Measurements from ENCODE around the gene SH3GL3. TPM values are rescaled to one million over a fixed set of nuclear protein-coding genes. Genes with fewer than 3 reads are reported as not detected.

Gene SH3GL3
- total and polyA plus RNA-seq, 2 of the 4 experiments (the other 2 are of a cell fraction) = not detected

DNA sequence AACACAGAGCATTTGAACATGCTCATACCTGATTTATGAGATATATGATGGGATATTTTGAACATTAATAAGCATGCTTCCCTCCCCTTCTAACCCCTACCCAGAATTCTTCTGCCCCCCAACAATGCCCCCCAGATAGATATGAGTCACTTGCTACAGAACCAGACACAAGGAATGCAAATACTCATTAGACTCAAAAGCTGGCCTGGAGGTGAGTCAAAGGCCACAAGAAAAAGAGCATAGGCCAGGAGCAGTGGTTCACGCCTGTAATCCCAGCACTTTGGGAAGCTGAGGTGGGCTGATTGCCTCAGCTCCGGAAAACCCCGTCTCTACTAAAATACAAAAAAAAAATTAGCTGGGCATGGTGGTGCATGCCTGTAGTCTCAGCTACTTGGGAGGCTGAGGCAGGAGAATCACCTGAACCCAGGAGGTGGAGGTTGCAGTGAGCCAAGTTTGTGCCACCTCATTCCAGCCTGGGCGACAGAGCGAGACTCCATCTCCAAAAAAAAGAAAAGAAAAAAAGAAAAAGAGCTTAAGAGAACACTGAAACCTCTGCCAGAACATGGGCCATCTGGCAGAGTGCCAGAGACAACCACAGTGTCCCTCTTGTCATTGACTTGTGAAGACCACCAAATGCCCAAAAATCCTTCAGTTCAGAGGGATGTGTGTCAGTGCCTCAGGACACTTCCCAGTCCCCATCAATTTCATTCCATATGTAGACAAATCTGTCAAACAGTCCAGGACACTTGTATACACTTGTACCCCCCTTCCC lies 3.9 kb upstream of the SH3GL3 start:
- H3K4ac ChIP-seq (ENCODE audit: low read depth, low read length) = no peak overlapping the region
- intact Hi-C loops (cut with micrococcal nuclease) = no loop called here
- dilution Hi-C loops (cut with HindIII; ENCODE audit: low sequenced_read_pairs, unreplicated experiment) = no loop called here

More for the DNA sequence above, 3.9 kb upstream of the SH3GL3 start:
- no peak for TF ChIP-seq RCOR1 (IDR thresholded peaks at IDR 0.05; ENCODE audit: insufficient replicate concordance, low read length)
- TF ChIP-seq CEBPB (IDR thresholded peaks at IDR 0.05; ENCODE audit: low read depth, low read length) = no peak
- no peak for TF ChIP-seq RAD21 (IDR thresholded peaks at IDR 0.05; ENCODE audit: low read length)
- H2BK15ac ChIP-seq (ENCODE audit: low read depth, low read length) = no peak overlapping the region
- H2AFZ ChIP-seq (replicated peaks; ENCODE audit: low read length, poor library complexity) = no peak overlapping the region
- in situ Hi-C loops (cut with MboI; ENCODE audit: low sequenced_read_pairs) = no loop called here
- no peak overlapping the region for H3K14ac ChIP-seq (replicated peaks; ENCODE audit: low read depth, low read length)
- no peak overlapping the region for H2BK5ac ChIP-seq (ENCODE audit: low read depth, low read length, poor library complexity, severe bottlenecking)
- H2AK5ac ChIP-seq (ENCODE audit: low read depth, low read length) = no peak overlapping the region
- H4K20me1 ChIP-seq (ENCODE audit: insufficient read depth, low read length) = no peaks in the 10 kb centered on the region
- BruUV-seq (replicated peaks) = no TSS peak
- no peaks in the 10 kb centered on the region for H3K79me1 ChIP-seq (ENCODE audit: low read depth in 1 of 2, low read length in 2 of 2)
- no peak overlapping the region for H4K91ac ChIP-seq (ENCODE audit: insufficient read depth, low read depth, low read length)
- H3K9me3 ChIP-seq (ENCODE audit: control insufficient read depth, insufficient read depth, low read length) = no peaks in the 10 kb centered on the region
- no peaks in the 10 kb centered on the region for H3K4me1 ChIP-seq (ENCODE audit: control insufficient read depth, insufficient read depth, low read length)
- no peak overlapping the region for H2BK120ac ChIP-seq (ENCODE audit: low read depth, low read length)
- 10% methylated on average over 2 of the region's 5 CpGs; no CpG with 5 or more reads in 1 of the 2 experiments for WGBS, 2 experiments (ENCODE audit: extremely low coverage in 2 of 2, insufficient read length in 1 of 2)
- no peak overlapping the region for H3K23ac ChIP-seq (ENCODE audit: low read depth, low read length)
- H3K9me1 ChIP-seq (ENCODE audit: insufficient read depth, low read length) = no peaks in the 10 kb centered on the region
- no peak overlapping the region for H2AK9ac ChIP-seq (replicated peaks; ENCODE audit: low read depth, low read length, poor library complexity)
- ChIA-PET CTCF (interaction anchor here (0.6 kb wide), 1 partner anchor 43 kb away, joined by 4 read pairs; no protein-coding TSS in a partner anchor), POLR2A (ENCODE audit: unreplicated experiment) (interaction anchor here (0.6 kb wide), 2 partner anchors 111 to 171 kb away, joined by 3 read pairs; no protein-coding TSS in a partner anchor)
- H3K9ac ChIP-seq (ENCODE audit: low read depth, low read length) = no peak overlapping the region
- peaks cover 5% of the 10 kb centered on the region for H3K27me3 ChIP-seq (ENCODE audit: control insufficient read depth, insufficient read depth, low read length)
- H3K4me2 ChIP-seq (ENCODE audit: low read depth, low read length) = no peak overlapping the region
- no peak overlapping the region for H3K4me3 ChIP-seq (ENCODE audit: insufficient read depth, low read depth, low read length)
- no peaks in the 10 kb centered on the region for H3K36me3 ChIP-seq (ENCODE audit: control insufficient read depth, insufficient read depth, low read length)
- no peak overlapping the region for H3K27ac ChIP-seq (ENCODE audit: insufficient read depth, low read length)
- no peak overlapping the region for H3K56ac ChIP-seq (ENCODE audit: extremely low read depth, insufficient read depth, low read length)
- H2BK20ac ChIP-seq (ENCODE audit: low read depth, low read length) = no peak overlapping the region
- no peak overlapping the region for H3K18ac ChIP-seq (ENCODE audit: low read depth, low read length)
- ATAC-seq (ENCODE audit: low read depth) = no peak
- H4K5ac ChIP-seq (ENCODE audit: low read depth, low read length) = no peak overlapping the region
- H4K8ac ChIP-seq (ENCODE audit: low read depth in 2 of 2, low read length in 2 of 2) = no peak overlapping the region
- no peak for DNase-seq
